ENCODE data around the gene CTAGE1.
"Not testable (repeated sequence)": the region's sequence is repeated elsewhere in the genome, so short reads cannot be mapped to it uniquely, and the experiment has no call there.

CTAGE1 gene, protein sequence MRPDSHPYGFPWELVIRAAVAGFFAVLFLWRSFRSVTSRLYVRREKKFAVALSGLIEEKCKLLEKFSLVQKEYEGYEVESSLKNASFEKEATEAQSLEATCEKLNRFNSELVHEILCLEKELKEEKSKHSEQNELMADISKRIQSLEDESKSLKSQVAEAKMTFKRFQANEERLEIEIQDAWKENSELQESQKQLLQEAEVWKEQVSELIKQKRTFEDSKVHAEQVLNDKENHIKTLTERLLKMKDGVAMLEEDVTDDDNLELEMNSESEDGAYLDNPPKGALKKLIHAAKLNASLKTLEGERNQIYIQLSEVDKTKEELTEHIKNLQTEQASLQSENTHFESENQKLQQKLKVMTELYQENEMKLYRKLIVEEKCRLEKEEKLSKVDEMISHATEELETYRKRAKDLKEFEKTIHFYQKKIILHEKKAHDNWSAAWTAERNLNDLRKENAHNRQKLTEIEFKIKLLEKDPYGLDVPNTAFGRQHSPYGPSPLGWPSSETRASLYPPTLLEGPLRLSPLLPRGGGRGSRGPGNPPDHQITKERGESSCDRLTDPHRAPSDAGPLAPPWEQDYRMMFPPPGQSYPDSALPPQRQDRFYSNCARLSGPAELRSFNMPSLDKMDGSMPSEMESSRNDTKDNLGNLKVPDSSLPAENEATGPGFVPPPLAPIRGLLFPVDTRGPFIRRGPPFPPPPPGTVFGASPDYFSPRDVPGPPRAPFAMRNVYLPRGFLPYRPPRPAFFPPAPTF

DNA sequence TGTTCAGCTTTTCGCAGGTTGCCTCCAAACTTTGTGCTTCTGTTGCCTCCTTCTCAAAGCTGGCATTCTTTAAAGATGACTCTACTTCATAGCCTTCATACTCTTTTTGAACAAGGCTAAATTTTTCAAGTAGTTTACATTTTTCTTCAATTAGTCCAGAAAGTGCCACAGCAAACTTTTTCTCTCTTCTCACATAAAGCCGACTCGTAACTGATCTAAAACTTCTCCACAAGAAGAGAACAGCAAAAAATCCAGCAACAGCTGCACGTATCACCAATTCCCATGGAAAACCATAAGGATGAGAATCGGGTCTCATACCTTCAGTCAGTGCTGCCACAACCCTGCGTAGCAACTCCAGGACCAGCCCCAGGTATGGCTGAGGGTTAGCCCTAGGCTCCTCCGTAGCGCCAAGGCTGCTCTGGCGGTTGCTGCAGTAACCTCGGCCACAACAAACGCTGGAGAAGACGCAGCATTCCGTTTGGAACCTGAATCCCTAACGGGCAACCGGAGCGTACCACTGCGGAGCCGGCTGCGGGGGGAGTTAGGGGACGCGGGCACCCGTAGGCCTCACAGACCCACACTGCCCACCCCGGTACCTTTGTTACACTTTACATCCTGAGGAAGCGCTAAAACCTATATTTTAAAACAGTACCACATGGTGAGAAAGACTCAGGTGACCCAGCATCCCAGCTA is at the start of gene CTAGE1:
Gene CTAGE1 (minus strand): TSS at position 420 of the 693 bp plus-strand sequence. CDS start 104 bp downstream, at position 316.
- no peak for DNase-seq

DNA sequence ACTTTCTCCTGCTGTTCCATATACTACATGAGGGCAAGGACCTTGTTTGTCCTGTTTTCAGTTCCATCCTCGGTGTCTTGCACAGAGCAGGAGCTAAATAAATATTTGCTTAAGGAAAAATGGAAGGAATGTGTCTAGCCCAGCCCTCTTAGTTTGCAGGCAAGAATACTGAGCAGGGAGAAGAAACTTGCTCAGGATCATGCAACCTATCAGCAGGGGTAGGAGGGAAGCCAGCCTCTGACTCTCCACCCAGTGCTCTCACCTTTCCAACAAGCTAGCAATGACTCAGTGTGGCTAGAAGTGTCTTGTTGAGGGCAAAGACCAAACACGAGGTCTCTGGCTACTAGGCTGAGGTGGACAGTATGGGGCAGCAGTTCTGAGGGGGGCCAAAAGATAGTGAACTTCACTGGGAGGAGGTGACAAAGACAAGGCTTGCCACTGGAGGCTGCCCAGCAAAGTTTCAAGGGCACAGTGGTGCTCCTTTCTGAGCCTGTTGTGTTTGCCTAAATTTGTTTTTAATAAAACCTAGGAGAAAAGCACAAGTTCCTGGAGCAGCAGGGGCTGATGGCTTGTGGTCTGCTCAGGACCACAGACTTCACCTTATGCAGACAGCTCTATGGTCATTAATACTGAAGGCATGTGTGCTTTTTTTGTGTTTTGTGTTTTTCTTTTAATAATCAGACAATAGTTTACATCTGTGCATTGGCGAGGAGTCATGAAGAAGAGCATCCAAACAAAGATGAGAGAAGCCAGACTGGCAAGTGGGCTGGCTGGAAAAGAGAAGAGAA is 49.1 kb upstream of the CTAGE1 start:
- DNase-seq: no peak

DNA sequence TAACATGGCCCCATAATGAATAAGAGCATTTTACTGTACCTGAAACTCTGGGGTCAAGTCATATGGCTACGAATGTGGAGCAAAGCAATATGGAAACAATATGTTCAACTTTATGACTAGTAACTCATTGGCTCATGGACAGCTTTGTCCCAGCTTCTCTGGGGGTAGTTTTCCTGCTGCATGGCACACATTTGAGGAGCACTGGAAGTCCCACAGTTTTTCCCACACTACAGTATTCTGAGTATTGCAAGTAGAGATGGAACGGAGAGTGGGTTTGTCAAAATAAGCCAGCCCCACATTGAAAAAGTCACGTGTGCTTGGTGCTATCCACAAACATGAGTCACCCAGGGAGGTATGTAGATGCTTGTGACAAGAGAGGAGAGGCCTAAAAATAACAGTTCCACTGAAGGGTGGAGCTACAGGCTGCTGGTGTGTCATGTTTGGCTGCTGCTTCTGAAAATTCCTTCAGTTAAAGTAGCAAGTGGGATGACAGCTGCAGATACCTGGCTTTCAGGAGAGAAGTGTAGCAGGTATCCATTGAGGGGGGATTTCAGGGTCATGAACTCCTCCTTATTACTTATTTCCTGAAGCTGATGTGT is 48.2 kb upstream of the CTAGE1 start:
- no peak for DNase-seq

DNA sequence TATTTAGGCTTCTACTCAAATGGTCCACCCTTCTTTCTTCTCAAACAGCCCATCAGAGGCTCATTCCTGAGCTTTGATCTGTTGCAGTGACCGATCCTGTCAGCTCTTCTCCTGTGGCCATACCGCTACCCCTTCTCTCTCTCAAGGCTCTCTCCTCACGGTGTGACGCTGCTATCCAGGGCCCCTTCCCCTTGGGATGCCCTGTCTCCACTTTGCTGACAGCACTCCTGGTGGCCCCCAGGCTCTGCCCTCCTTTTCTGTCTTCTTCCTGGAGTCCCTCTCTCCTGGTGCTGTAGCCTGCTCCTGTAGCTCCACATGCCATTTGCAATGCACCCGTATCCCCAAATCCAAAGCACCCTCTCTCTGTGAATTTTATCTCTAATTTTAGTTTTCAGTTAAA is 45.4 kb upstream of the CTAGE1 start:
- no peak for DNase-seq

DNA sequence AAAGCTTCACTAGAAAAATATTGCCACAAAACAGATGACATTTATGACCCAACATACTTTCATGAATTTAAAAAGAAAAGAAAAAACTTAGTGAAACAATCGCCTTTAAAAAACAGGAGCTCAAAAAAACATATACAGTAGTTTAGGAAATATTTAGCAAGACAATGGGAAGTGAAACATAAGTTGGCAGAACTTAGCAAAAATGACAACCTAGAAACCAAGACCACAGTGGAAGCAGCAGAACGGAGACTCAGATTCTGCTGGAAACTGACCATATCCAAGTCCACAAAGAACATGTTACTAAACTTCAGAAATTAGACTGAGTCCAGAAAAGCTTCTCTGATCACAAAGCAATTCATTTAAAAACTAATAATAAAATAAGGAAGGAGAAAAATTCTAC is 41.8 kb upstream of the CTAGE1 start:
- DNase-seq: no peak

DNA sequence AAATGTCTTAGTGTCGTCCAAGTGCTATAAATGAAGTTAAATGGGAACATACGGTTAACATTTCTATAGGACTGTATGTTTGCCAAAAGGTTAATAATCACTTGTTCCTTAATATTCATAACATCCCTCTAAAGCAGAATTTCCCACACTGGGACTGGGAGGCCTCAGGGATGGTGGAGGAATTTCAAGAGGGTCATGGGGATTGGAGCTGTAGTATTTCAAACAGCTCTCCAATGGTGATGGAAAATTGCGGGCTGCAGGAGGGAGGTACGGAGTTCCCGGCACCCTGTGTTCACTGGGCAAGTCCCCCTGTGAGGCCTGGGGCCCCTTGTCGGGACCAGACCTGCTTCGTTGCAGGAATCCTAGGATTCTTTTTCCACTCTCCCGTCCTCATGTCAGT is 39.8 kb upstream of the CTAGE1 start:
- no peak for DNase-seq

DNA sequence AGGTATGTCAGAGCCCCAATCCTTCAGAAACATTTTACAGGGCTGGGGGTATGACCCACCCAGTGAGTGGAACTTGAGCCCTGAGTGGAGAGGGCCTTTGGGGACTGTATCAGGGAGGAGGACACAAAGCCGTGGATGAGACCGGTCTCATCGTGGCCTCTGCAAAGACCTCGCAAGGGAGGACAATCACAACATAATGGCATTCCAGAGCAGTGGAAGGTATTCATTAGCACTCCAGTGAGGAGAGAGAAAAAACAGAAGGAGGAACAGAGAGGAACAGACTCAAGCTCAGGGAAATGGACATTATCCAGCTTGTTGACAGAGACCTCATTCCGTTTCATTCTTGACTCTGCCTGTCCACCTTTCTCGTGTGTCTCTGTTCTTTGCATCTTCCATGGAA is 38.8 kb upstream of the CTAGE1 start:
- DNase-seq: no peak

DNA sequence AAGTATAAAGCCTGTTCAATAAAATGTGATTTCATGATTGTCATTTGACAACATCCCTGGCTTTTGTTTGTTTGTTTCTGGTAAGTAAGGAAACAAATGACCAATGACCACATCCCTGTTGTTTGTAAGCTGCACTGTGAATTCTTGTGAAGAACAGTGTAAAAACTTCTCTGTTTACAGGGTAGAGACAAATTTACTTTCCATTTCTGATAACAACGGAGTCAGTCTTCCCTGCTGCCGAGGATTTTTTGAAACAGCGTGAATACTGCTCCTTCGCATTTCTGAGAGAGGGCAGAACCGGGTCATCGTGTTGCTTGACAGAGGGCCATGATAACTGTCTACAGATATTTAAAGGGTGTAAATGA is 38.4 kb upstream of the CTAGE1 start:
- DNase-seq: no peak

DNA sequence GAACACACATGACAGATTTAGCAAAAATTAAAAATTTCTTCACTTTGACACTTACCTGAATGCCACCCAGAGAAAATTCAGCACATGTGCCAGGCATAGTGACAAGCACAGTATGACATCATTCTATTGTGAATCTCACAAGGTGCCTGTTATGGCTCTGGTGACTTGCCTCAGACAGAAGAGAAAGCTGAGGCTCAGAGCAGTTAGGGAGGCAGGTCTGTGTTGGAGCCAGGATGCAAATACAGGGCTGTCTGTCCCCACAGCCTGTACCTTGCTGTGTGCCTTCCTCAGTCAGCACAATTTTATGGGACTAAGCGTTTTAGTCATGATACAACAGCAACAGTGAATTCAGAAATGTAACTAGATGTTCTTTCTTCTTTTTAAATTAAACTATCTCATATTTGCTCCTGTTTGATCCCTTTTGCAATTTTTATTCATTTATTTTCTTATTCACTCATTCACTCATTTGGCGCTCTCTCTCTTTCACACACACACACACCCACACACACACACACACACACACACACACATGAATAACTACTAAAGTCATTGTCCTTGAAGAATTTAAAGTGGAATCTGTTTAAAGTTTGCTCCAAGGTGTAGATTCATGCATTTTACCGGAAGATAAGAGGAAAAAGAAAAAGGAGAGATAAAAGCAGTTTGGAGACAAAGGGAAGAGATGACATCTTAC is 37.9 kb upstream of the CTAGE1 start:
- no peak for DNase-seq

DNA sequence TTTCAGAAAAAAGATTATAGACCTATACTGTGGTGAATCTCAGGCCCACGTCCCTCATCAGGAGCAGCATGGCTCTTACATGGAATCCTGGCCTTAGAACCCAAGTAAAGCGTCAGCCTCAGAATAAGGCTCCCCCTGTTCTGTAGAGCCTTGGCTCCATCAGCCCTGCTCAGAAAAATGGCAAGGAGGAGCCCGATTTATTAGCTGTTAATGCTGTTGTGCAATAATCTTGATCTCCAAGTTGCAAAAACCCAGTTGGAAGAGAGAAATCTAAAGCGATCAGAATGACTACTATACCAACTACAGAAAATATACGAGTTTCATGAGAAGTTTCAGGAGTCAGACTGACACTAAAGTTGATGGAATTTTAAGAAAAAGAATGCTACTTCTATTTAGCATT is 35.6 kb upstream of the CTAGE1 start:
- DNase-seq: no peak

DNA sequence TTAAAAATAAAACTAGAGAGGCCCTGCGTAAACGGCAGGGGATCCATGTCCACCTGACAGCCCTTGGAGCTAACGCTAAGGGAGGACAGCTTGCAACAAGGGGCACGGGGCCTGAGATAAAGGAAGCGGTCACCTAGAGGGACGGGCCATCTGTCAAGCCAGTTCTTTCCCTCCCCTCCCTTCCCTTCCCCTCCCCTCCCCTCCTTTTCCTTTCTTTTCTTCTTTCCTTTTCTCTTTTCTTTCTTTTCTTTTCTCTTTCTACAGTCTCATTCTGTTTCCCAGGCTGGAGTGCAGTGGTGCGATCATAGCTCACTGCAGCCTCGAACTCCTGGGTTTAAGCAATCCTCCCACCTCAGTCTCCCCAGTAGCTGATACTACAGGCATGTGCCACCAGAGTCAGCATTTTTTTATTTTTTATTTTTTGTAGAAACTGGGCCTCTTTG is 34.5 kb upstream of the CTAGE1 start:
- no peak for DNase-seq

DNA sequence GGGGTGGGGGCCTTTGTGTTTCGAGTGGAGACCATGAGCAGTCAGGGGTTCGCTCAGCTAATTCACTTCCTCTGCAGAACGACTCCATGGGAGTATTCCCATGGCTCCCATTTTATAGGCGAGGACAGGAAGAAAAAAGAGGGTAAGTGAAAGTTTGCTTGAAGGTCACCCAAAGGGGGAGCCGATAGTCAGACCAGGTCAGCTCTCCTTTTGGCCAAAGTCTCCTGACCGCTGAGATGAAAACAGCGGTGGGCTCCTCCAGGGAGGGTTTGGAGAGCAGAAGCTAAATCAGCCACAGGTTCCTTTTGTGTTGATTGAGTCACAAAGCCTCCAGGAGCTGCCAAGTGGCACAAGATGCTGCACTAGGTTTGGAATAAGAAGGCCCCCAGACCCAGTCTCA is 34.1 kb upstream of the CTAGE1 start:
- DNase-seq: no peak

DNA sequence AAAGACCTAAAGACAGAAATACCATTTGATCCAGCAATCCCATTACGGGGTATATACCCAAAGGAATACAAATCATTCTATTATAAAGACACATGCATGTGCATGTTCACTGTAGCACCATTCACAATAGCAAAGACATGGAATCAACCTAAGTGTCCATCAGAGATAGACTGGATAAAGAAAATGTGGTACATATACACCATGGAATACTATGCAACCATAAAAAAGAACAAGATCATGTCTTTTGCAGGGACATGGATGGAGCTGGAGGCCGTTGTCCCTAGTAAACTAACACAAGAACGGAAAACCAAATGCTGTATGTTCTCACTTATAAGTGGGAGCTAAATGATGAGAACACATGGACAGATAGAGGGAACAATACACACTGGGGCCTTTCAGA is 33.1 kb upstream of the CTAGE1 start:
- not testable (repeated sequence) for DNase-seq

DNA sequence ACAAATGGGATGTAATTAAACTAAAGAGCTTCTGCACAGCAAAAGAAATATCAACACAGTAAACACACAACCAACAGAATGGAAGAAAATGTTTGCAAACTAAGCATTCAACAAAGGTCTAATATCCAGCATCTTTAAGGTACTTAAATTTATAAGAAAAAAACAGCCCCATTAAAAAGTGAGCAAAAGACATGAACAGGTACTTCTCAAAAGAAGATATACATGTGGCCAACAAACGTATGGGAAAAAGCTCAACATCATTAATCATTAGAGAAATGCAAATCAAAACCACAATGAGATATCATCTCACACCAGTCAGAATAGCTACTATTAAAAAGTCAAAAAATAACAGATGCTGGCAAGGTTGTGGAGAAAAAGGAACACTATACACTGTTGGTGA is 32.6 kb upstream of the CTAGE1 start:
- DNase-seq: not testable (repeated sequence)

DNA sequence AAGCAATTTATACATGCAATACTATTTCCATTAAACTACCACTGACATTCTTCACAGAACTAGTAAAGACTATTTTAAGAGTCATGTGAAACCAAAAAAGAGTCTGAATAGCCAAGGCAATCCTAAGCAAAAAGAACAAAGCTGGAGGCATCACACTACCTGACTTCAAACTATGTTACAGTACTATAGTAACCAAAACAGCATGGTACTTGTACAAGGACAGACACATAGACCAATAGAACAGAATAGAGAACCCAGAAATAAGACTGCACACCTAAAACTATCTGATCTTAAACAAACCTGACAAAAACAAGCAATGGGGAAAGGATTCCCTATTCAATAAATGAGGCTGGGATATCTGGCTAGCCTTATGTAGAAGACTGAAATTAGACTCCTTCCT is 32.0 kb upstream of the CTAGE1 start:
- DNase-seq: not testable (repeated sequence)

DNA sequence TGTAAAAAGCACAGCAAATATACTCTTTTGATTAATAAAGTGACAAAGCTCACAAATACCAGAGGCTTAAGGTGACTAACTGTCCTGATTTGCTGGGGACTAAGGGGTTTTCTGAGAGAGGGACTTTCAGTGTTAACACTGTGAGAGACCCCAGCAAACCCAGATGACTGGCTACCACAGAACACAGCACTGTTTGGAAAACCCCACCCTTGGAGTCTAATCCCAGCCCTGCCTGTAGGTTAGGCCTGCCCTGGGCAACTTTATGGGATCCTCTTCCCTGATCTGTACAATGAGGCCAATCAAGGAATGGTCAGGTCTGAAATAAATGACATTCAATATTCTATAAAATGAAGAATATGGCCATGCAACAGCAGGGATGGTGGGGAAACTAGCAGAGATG is 30.5 kb upstream of the CTAGE1 start:
- no peak for DNase-seq

DNA sequence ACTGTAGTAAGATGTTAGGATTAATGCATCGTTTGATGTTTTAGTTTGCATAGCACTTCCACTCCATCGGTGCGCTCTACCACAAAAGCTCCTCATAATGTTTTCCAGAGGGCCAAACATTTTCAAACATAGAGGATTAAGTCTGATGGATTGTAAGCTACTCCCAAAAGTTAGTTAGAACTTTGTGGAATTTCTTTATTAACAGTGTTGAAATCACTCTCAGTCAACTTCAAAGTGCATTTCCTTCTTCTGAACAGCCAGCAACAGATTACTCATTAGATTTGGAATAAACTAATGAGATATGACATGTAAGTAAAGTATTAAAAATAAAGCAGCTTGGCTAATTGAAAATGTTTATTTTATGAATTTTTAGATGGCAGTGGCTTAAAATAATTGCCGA is 30.1 kb upstream of the CTAGE1 start:
- no peak for DNase-seq

DNA sequence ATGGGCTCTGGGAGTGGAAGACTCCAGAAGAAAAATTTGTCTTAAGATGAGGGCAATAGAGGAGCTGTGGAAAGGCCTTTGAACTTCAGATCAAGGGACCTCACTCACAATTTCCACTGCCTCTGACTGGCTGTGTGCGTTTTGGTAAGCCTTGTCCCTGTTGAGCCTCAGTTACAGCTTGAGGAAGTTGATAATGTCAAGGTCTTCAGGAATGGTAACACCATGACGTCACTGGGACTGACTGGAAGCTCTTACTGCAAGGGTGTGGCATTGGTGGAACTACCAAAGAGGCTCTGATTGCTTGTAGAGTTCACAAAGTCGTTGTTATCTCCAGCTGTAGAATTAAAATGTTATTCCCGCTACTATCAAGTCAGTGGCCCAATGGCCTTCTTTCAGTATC is 29.2 kb upstream of the CTAGE1 start:
- no peak for DNase-seq

DNA sequence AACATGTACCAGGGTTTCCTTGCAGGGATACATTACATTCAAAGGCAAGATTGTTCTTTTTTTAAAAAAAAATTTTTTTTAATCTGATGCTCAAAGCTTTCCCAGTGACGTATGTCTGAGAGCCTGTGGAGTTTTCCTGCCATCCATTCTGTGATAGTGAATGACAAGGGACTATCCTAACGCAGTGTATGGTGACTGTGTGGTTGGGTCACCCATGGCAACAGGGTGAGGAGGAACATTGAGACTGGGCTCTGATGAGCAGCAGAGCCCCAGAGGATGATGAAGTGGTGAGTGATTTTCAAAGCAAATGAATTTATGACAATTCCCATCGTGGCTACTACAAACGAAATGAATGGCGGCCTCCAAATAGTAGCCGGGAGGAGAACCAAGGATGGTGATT is 28.6 kb upstream of the CTAGE1 start:
- DNase-seq: no peak

DNA sequence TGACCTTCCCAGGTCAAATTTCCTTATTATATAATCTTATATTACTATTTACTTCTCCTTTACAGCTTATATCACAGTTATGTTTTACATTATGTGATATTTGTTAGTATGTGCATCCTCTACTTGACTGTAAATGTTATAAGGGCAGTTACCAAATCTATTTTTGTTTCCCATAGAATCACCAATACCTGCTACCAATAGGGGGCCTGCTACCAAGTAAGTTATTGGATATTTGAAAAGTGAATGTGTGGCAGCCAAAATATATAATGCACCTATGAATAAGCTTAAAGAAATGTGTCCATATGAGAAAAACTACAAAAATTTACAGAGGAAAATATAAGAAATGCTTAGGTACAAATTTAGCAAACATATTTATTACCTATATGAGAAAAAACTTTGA is 23.9 kb upstream of the CTAGE1 start:
- DNase-seq: no peak

DNA sequence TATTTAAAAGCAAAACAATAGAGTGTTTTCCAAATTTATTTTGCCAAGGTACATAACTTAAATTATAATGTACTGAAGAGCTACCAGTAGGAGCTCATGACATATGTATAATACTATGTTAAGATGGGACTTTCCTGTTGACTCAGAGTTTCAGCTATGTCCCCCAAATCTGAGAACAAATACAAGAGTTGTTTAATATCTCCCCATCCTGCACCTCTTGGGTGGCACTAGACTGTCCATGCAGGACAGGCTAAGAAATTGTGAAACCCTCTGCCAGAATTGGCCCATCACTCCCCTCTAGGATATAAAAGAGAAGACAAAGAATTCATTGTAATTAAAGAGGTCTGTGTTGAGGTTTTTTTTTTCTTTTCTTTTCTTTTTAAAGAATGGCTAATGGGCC is 21.7 kb upstream of the CTAGE1 start:
- no peak for DNase-seq

DNA sequence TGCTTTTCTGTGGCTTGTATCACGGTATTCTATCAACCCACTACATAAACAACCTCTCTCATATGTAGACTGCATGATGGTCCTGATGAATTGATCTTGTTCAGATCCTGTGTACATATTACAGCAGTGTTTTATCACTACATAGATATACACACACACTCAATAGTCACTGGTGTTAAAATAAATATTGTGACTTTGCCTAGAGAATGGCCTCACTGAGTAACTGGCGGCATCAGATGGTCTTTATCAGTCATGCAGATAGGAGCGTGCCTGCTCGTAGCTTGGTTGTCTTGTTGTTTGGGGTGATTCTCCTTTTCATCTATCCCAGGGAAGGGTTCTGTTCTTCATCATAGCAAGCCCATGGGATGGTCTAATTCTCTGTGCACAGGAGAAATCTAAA is 18.4 kb upstream of the CTAGE1 start:
- DNase-seq: no peak
